ENCODE measurements around the gene SPDYE4. TPM values are rescaled to one million over a fixed set of nuclear protein-coding genes. Genes with fewer than 3 reads are reported as not detected.
A peak's percentile ranks its signal among the peaks of the same experiment; 100 is the strongest.

SPDYE4 gene
- total RNA-seq, 1 experiment from 2014 or later, result not detected

DNA sequence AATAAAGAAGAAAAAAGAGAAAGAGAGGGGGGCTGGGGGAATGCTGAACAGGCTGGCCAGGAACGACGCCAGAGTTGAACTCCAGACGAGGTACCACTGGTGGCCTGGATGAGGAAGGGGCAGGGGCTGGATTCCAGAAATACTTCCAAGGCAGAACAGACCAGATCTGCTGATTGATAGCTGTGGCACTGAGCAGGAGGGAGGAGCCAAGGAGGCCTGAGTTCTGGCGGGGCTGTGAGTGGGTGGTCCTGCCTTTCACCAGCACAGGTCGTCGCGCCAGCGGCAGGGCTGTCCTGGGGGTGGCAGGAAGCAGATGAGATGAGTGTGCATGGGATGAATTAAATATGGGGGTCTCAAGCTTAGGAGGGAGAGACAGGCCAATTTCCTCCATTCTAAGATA lies 19.2 kb downstream of the SPDYE4 start:
- Mint-ChIP-seq H3K4me1 (peaks cover 12% of the 10 kb centered on the region), H3K27ac (peak overlapping the region; percentile 88; the same call in 1 of the 2 replicates), H3K9me3 (no peaks in the 10 kb centered on the region), H3K27me3 (ENCODE audit: low read depth) (no peaks in the 10 kb centered on the region), H3K36me3 (no peaks in the 10 kb centered on the region), H3K4me3 (no peak overlapping the region)
- ChIA-PET CTCF (interaction anchor here (1.2 to 2.9 kb wide), 3 partner anchors 47 to 150 kb away, joined by 5 to 7 read pairs (median 5); partner anchors contain the start of gene MYH10), POLR2A (interaction anchor here (0.6 to 1.4 kb wide), 3 partner anchors 41 to 125 kb away, joined by 3 to 7 read pairs (median 4); partner anchors contain the start of gene MYH10)
- ATAC-seq, result peak; percentile 92
- TF ChIP-seq FOXP1 (CRISPR knock-in tag; IDR thresholded peaks at IDR 0.05; ENCODE audit: borderline replicate concordance), result no peak
- TF ChIP-seq KAT7 (CRISPR knock-in tag; IDR thresholded peaks at IDR 0.05; ENCODE audit: borderline replicate concordance), result no peak
- no peak for TF ChIP-seq NFE2L1 (CRISPR knock-in tag; IDR thresholded peaks at IDR 0.05)
- TF ChIP-seq SMAD3 (CRISPR knock-in tag; IDR thresholded peaks at IDR 0.05; ENCODE audit: borderline replicate concordance), result no peak
- no peak for TF ChIP-seq IRF2 (CRISPR knock-in tag; IDR thresholded peaks at IDR 0.05; ENCODE audit: borderline replicate concordance, low read depth)
- TF ChIP-seq HMGA2 (CRISPR knock-in tag; IDR thresholded peaks at IDR 0.05), result no peak
- TF ChIP-seq ZNF263 (CRISPR knock-in tag; IDR thresholded peaks at IDR 0.05; ENCODE audit: low read depth), result no peak
- TF ChIP-seq, protein P1, sequence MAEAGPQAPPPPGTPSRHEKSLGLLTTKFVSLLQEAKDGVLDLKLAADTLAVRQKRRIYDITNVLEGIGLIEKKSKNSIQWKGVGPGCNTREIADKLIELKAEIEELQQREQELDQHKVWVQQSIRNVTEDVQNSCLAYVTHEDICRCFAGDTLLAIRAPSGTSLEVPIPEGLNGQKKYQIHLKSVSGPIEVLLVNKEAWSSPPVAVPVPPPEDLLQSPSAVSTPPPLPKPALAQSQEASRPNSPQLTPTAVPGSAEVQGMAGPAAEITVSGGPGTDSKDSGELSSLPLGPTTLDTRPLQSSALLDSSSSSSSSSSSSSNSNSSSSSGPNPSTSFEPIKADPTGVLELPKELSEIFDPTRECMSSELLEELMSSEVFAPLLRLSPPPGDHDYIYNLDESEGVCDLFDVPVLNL (CRISPR knock-in tag; IDR thresholded peaks at IDR 0.05; ENCODE audit: borderline replicate concordance, low read depth), result no peak
- TF ChIP-seq MYBL2 (CRISPR knock-in tag; IDR thresholded peaks at IDR 0.05), result no peak
- TF ChIP-seq, protein P2, sequence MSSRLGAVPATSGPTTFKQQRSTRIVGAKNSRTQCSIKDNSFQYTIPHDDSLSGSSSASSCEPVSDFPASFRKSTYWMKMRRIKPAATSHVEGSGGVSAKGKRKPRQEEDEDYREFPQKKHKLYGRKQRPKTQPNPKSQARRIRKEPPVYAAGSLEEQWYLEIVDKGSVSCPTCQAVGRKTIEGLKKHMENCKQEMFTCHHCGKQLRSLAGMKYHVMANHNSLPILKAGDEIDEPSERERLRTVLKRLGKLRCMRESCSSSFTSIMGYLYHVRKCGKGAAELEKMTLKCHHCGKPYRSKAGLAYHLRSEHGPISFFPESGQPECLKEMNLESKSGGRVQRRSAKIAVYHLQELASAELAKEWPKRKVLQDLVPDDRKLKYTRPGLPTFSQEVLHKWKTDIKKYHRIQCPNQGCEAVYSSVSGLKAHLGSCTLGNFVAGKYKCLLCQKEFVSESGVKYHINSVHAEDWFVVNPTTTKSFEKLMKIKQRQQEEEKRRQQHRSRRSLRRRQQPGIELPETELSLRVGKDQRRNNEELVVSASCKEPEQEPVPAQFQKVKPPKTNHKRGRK (CRISPR knock-in tag; IDR thresholded peaks at IDR 0.05; ENCODE audit: borderline replicate concordance), result no peak
- TF ChIP-seq, protein P3, sequence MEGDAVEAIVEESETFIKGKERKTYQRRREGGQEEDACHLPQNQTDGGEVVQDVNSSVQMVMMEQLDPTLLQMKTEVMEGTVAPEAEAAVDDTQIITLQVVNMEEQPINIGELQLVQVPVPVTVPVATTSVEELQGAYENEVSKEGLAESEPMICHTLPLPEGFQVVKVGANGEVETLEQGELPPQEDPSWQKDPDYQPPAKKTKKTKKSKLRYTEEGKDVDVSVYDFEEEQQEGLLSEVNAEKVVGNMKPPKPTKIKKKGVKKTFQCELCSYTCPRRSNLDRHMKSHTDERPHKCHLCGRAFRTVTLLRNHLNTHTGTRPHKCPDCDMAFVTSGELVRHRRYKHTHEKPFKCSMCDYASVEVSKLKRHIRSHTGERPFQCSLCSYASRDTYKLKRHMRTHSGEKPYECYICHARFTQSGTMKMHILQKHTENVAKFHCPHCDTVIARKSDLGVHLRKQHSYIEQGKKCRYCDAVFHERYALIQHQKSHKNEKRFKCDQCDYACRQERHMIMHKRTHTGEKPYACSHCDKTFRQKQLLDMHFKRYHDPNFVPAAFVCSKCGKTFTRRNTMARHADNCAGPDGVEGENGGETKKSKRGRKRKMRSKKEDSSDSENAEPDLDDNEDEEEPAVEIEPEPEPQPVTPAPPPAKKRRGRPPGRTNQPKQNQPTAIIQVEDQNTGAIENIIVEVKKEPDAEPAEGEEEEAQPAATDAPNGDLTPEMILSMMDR (IDR thresholded peaks at IDR 0.05), result no peak
- no peak for TF ChIP-seq ZNF416 (CRISPR knock-in tag; IDR thresholded peaks at IDR 0.05)
- no peak for TF ChIP-seq ELF4 (CRISPR knock-in tag; IDR thresholded peaks at IDR 0.05; ENCODE audit: low read depth)
- TF ChIP-seq ZBTB21 (CRISPR knock-in tag; IDR thresholded peaks at IDR 0.05; ENCODE audit: borderline replicate concordance), result no peak
- TF ChIP-seq GRHL2 (CRISPR knock-in tag; IDR thresholded peaks at IDR 0.05; ENCODE audit: insufficient replicate concordance, severe bottlenecking), result no peak
- TF ChIP-seq, protein P4, sequence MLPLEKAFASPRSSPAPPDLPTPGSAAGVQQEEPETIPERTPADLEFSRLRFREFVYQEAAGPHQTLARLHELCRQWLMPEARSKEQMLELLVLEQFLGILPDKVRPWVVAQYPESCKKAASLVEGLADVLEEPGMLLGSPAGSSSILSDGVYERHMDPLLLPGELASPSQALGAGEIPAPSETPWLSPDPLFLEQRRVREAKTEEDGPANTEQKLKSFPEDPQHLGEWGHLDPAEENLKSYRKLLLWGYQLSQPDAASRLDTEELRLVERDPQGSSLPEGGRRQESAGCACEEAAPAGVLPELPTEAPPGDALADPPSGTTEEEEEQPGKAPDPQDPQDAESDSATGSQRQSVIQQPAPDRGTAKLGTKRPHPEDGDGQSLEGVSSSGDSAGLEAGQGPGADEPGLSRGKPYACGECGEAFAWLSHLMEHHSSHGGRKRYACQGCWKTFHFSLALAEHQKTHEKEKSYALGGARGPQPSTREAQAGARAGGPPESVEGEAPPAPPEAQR (CRISPR knock-in tag; IDR thresholded peaks at IDR 0.05), result no peak
- TF ChIP-seq, protein P5, sequence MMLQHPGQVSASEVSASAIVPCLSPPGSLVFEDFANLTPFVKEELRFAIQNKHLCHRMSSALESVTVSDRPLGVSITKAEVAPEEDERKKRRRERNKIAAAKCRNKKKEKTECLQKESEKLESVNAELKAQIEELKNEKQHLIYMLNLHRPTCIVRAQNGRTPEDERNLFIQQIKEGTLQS (CRISPR knock-in tag; conservative IDR thresholded peaks at IDR 0.05), result no peak
- TF ChIP-seq NR1H2 (CRISPR knock-in tag; IDR thresholded peaks at IDR 0.05), result no peak
- TF ChIP-seq JUN (CRISPR knock-in tag; IDR thresholded peaks at IDR 0.05), result no peak
- TF ChIP-seq, protein P6, sequence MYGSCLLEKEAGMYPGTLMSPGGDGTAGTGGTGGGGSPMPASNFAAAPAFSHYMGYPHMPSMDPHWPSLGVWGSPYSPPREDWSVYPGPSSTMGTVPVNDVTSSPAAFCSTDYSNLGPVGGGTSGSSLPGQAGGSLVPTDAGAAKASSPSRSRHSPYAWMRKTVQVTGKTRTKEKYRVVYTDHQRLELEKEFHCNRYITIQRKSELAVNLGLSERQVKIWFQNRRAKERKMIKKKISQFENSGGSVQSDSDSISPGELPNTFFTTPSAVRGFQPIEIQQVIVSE (CRISPR knock-in tag; IDR thresholded peaks at IDR 0.05; ENCODE audit: borderline replicate concordance), result no peak
- DNase-seq (ENCODE audit: low spot score), result peak; percentile 80

All from WTC11 (cell line).